ENCODE measurements around the gene MMP24. TPM values are rescaled to one million over a fixed set of nuclear protein-coding genes. Genes with fewer than 3 reads are reported as not detected.

Gene MMP24
- total RNA-seq, 1 experiment from 2014 or later, result 23.0 TPM

GRCh38 chr20:35275741-35276251 lies 49.3 kb downstream of the MMP24 start:
- no peak overlapping the region for H2AK5ac ChIP-seq (ENCODE audit: insufficient read length, low read length)
- no peak overlapping the region for H2BK12ac ChIP-seq (ENCODE audit: insufficient read length, low read depth, low read length)
- H2BK5ac ChIP-seq (ENCODE audit: insufficient read length, low read length), result no peak overlapping the region
- peaks cover 19 to 29% of the 10 kb centered on the region in 2 experiments for H3K4me1 Mint-ChIP-seq
- no peaks in the 10 kb centered on the region for H3K9me3 ChIP-seq (ENCODE audit: control insufficient read depth, low read depth, low read length)
- no peak overlapping the region for H4K8ac ChIP-seq (replicated peaks; ENCODE audit: insufficient read length, low read depth, low read length)
- H3K27me3 Mint-ChIP-seq (ENCODE audit: low read depth), result no peaks in the 10 kb centered on the region; the same call in 1 of the 2 replicates
- H3T11ph ChIP-seq (ENCODE audit: low read length), result no peak overlapping the region
- no peak overlapping the region for H2BK20ac ChIP-seq (ENCODE audit: low read depth, low read length, poor library complexity, severe bottlenecking)
- no peak overlapping the region; the same call in 1 of the 2 replicates for H3K14ac ChIP-seq (ENCODE audit: insufficient read depth, low read length)
- H3K23me2 ChIP-seq (ENCODE audit: insufficient read length, low read depth, low read length, poor library complexity, severe bottlenecking), result peaks cover 7% of the 10 kb centered on the region
- no peaks in the 10 kb centered on the region for H3K79me1 ChIP-seq (ENCODE audit: insufficient read depth, low read depth, low read length, poor library complexity, severe bottlenecking)
- no peak overlapping the region for H3K56ac ChIP-seq (ENCODE audit: insufficient read length, low read depth, low read length)
- H3K27me3 ChIP-seq (ENCODE audit: insufficient read depth, low read length), result no peaks in the 10 kb centered on the region
- H3K79me2 ChIP-seq (ENCODE audit: insufficient read depth, low read length), result no peaks in the 10 kb centered on the region
- H3K4me3 Mint-ChIP-seq, result peak overlapping the region in 1 of 2 experiments; percentile 90; a peak in 2 of 5 replicates
- no peak overlapping the region for H4K91ac ChIP-seq (ENCODE audit: insufficient read length, low read depth, low read length)
- no peak overlapping the region for H3K27ac ChIP-seq (ENCODE audit: insufficient read length, low read depth, low read length)
- TF ChIP-seq CTCF (conservative IDR thresholded peaks at IDR 0.05), result no peak
- H3K36me3 Mint-ChIP-seq (ENCODE audit: insufficient read depth in 1 of 3, low read depth in 3 of 3), result peaks cover 21 to 54% (median 48%) of the 10 kb centered on the region in 3 experiments; a peak in 6 of 7 replicates
- H4K20me1 ChIP-seq (ENCODE audit: control insufficient read depth, insufficient read depth, insufficient read length), result no peaks in the 10 kb centered on the region
- peak overlapping the region in 1 of 3 experiments; percentile 84; a peak in 2 of 7 replicates for H3K27ac Mint-ChIP-seq
- no peak overlapping the region for H3K4ac ChIP-seq (ENCODE audit: low read depth, low read length)
- no CpG with 5 or more reads among the region's 12 CpGs for WGBS (ENCODE audit: extremely low coverage, insufficient read length, low lambda C conversion rate)
- H3K23ac ChIP-seq (ENCODE audit: insufficient read length, low read depth, low read length), result no peak overlapping the region
- no peak overlapping the region for H2BK15ac ChIP-seq (ENCODE audit: low read depth, low read length)
- H3K4me2 ChIP-seq (ENCODE audit: insufficient read depth, insufficient read length, low read length), result no peak overlapping the region
- no peak overlapping the region for H2BK120ac ChIP-seq (ENCODE audit: low read depth, low read length, poor library complexity, severe bottlenecking)
- H3K9ac ChIP-seq (ENCODE audit: extremely low read depth, insufficient read length, low read length), result no peak overlapping the region
- no peak overlapping the region for H3K18ac ChIP-seq (ENCODE audit: insufficient read length, low read depth, low read length)
- H3K9me3 Mint-ChIP-seq, result no peaks in the 10 kb centered on the region; a peak in 2 of 5 replicates
- H3K4me1 ChIP-seq (ENCODE audit: insufficient read depth, low read length), result no peaks in the 10 kb centered on the region; the same call in 1 of the 2 replicates
- H4K5ac ChIP-seq (ENCODE audit: insufficient read length, low read depth, low read length), result no peak overlapping the region
- no peak overlapping the region for H2AFZ ChIP-seq (ENCODE audit: low read length)
- no peak for DNase-seq
